ENCODE results near the gene LCN2. TPM values are rescaled to one million over a fixed set of nuclear protein-coding genes. Genes with fewer than 3 reads are reported as not detected.

Gene LCN2
- total RNA-seq, 2 donors from 2014 or later, result 4.9 to 24.6 TPM

GRCh38 chr9:128113526-128114325, 35.5 kb upstream of the LCN2 start:
- peak in 2 of 4 donors; percentile 2 to 13 for DNase-seq
- no peak for ATAC-seq
- peaks cover 56% of the 10 kb centered on the region for H3K4me1 ChIP-seq
- H3K4me3 ChIP-seq, result no peak overlapping the region
- H3K27me3 ChIP-seq, result no peaks in the 10 kb centered on the region
- intact Hi-C loops (cut with DNase I), result no loop called here
- H3K27ac ChIP-seq, result peak overlapping the region; percentile 79 to 95 (median 92)
- 85% methylated on average over 11 to 12 of the region's 12 CpGs for WGBS, 2 donors
- no peaks in the 10 kb centered on the region for H3K9me3 ChIP-seq
- no peaks in the 10 kb centered on the region for H3K36me3 ChIP-seq (replicated peaks in 1 of 2; ENCODE audit: insufficient read depth in 1 of 2, low read depth in 2 of 2)
- no peak for TF ChIP-seq POLR2A (IDR thresholded peaks at IDR 0.05)
- TF ChIP-seq, protein P1, sequence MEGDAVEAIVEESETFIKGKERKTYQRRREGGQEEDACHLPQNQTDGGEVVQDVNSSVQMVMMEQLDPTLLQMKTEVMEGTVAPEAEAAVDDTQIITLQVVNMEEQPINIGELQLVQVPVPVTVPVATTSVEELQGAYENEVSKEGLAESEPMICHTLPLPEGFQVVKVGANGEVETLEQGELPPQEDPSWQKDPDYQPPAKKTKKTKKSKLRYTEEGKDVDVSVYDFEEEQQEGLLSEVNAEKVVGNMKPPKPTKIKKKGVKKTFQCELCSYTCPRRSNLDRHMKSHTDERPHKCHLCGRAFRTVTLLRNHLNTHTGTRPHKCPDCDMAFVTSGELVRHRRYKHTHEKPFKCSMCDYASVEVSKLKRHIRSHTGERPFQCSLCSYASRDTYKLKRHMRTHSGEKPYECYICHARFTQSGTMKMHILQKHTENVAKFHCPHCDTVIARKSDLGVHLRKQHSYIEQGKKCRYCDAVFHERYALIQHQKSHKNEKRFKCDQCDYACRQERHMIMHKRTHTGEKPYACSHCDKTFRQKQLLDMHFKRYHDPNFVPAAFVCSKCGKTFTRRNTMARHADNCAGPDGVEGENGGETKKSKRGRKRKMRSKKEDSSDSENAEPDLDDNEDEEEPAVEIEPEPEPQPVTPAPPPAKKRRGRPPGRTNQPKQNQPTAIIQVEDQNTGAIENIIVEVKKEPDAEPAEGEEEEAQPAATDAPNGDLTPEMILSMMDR (IDR thresholded peaks at IDR 0.05), result no peak

GRCh38 chr9:128114326-128115186, 34.7 kb upstream of the LCN2 start:
- Histone ChIP-seq H3K9me3 (no peaks in the 10 kb centered on the region), H3K27ac (peak overlapping the region; percentile 79 to 95 (median 92)), H3K4me1 (peaks cover 59% of the 10 kb centered on the region), H3K36me3 (replicated peaks in 1 of 2; ENCODE audit: insufficient read depth in 1 of 2, low read depth in 2 of 2) (no peaks in the 10 kb centered on the region), H3K4me3 (no peak overlapping the region), H3K27me3 (no peaks in the 10 kb centered on the region)
- ATAC-seq, result peak; percentile 4
- intact Hi-C loops (cut with DNase I), result no loop called here
- TF ChIP-seq POLR2A (IDR thresholded peaks at IDR 0.05), result no peak
- TF ChIP-seq, protein P1 (IDR thresholded peaks at IDR 0.05), result no peak
- 66 to 76% methylated on average over 15 to 29 of the region's 29 CpGs for WGBS, 2 donors
- DNase-seq, result peak in 3 of 4 donors; percentile 5 to 45 (median 14)

DNA sequence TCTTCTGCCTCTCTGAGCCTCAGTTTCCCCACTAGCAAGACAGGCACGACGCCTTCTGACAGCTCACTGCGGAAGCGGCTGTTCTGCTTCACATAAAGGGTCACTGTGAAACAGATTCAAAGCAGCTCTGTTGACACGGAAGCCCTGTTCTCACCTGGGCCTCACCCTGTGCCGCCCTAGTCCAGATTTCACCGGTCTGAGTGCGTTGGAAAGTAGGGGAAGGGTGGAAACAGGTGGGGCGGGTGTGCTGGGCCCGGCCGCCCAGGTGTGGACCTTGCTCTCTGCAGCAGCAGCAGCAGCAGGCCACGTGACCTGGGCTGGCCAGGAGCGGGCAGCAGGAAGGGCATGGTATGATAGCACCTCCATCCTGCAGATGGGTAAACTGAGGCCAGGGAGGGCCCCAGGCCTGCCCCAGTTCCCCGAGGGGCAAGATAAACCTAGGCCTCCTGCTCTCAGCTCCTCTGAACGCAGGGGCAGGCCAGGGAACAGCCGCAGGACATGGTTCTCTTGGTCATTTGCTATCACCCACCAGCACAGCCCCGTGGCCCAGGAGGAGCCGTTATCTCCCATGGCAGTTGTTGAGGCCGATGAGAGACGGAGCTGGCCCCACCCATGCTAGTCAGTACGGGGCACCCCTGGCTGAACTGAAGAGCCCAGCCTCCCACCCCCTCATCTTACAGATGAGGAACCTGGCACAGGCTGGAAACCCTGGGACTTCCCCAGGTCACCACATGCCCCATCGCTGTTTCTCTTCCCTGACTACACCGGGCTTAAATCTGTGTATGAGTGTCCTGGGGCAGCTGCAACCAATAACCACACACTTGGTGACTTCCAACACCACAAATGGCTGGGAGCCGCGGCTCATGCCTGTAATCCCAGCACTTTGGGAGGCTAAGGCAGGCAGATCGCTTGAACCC, 33.8 kb upstream of the LCN2 start:
- intact Hi-C loops (cut with DNase I), result no loop called here
- peaks cover 0 to 2% of the 10 kb centered on the region in 2 donors for H3K36me3 ChIP-seq (replicated peaks in 1 of 2; ENCODE audit: insufficient read depth in 1 of 2, low read depth in 2 of 2)
- H3K27me3 ChIP-seq, result no peaks in the 10 kb centered on the region
- DNase-seq (peak; percentile 89 to 95 (median 94)), ATAC-seq (peak; percentile 85)
- peak overlapping the region; percentile 79 to 95 (median 92) for H3K27ac ChIP-seq
- peak; percentile 22 to 71 (median 68) for TF ChIP-seq POLR2A (IDR thresholded peaks at IDR 0.05)
- TF ChIP-seq, protein P1 (IDR thresholded peaks at IDR 0.05), result no peak
- H3K9me3 ChIP-seq, result no peaks in the 10 kb centered on the region
- no peak overlapping the region for H3K4me3 ChIP-seq
- peaks cover 67% of the 10 kb centered on the region for H3K4me1 ChIP-seq
- 34 to 44% methylated on average over 21 to 26 of the region's 26 CpGs for WGBS, 2 donors

All from body of pancreas (tissue), 4 donors.